Esophagus muscularis mucosa (tissue), 4 donors: ENCODE measurements around the gene JPH3. TPM values are rescaled to one million over a fixed set of nuclear protein-coding genes. Genes with fewer than 3 reads are reported as not detected.

Experiments used
- DNase-seq: peaks from one replicate; pipeline ENCODE4 v3.0.0-alpha.2; 2017; ENCODE audit errors: extremely low spot score
- H3K27ac ChIP-seq, 4 donors: fragments of 200-600 bp; sonication (generic); replicated peaks in 1 of 4; 1 replicate in 3 of 4; 2 replicates in 1 of 4; pipeline ENCODE4 v1.5.1; 2016 to 2019; ENCODE audit warnings: mild to moderate bottlenecking in 1 of 4
- H3K27me3 ChIP-seq, 4 donors: fragments of 200-600 bp; sonication (generic); one replicate each; pipeline versions ENCODE4 v1.5.1 to v1.6.0; 2016 to 2019
- H3K36me3 ChIP-seq, 4 donors: fragments of 200-600 bp; sonication (generic); one replicate each; pipeline ENCODE4 v1.5.1; 2016 to 2019
- H3K4me1 ChIP-seq, 4 donors: fragments of 200-600 bp; sonication (generic); one replicate each; pipeline ENCODE4 v1.5.1; 2016 to 2019
- H3K4me3 ChIP-seq, 4 donors: fragments of 200-600 bp; sonication (generic); 1 replicate in 2 of 4; 2 replicates in 2 of 4; pipeline ENCODE4 v1.5.1; 2016 to 2019; ENCODE audit warnings: mild to moderate bottlenecking in 4 of 4, moderate library complexity in 1 of 4
- H3K9me3 ChIP-seq, 4 donors: fragments of 200-600 bp; sonication (generic); 1 replicate in 3 of 4; 2 replicates in 1 of 4; pipeline ENCODE4 v1.5.1; 2016 to 2019
- EP300 ChIP-seq: sonication (generic); formaldehyde crosslinking; IDR thresholded peaks from one replicate; pipeline ENCODE4 v1.6.1; 2017; ENCODE audit warnings: antibody characterized with exemption
- POLR2A ChIP-seq: fragments of 450-650 bp; IDR thresholded peaks from one replicate; pipeline ENCODE4 v1.6.1; 2017; ENCODE audit warnings: antibody characterized with exemption, moderate library complexity, mild to moderate bottlenecking, low read depth
- POLR2AphosphoS5 ChIP-seq, 2 donors: sonication (generic); formaldehyde crosslinking; IDR thresholded peaks; one replicate each; pipeline ENCODE4 v1.6.1; 2017; ENCODE audit warnings: antibody characterized with exemption in 2 of 2
- WGBS: methylation state at CpG from one replicate; pipeline ENCODE4 v1.1.5; 2018; 5-methylcytosine and 5-hydroxymethylcytosine counted together
- intact Hi-C: fragments of 100-400 bp; cut with DNase I; formaldehyde crosslinking; loops from one replicate; pipeline ENCODE4 v1.15.1; 2023
- total RNA-seq, 4 donors: library from RNA; depleted of rRNA; stranded (reverse); fragments of >200 nt; gene quantifications; one replicate each; pipeline versions ENCODE4 v1.1.0 to v1.2.1, GENCODE V29; 2016
- TF ChIP-seq, protein P1 (sequence below), 3 experiments: fragments of 200-600 bp in 2 of 3; fragments of 450-650 bp in 1 of 3; sonication (generic) in 2 of 3; IDR thresholded peaks; one replicate each; pipeline ENCODE4 v1.5.1; 2017 to 2019; ENCODE audit warnings: antibody characterized with exemption in 3 of 3, mild to moderate bottlenecking in 2 of 3, moderate library complexity in 1 of 3

JPH3 gene
- total RNA-seq, 4 donors from 2014 or later: 0.42 to 2.2 (median 0.54) TPM

- peaks cover 0 to 43% (median 0%) of the 10 kb centered on the region in 4 donors for H3K27me3 ChIP-seq
- no peak overlapping the region for H3K4me3 ChIP-seq
- TF ChIP-seq POLR2A (no peak), EP300 (no peak), POLR2AphosphoS5 (IDR thresholded peaks at IDR 0.05) (no peak)
- TF ChIP-seq, protein P1, sequence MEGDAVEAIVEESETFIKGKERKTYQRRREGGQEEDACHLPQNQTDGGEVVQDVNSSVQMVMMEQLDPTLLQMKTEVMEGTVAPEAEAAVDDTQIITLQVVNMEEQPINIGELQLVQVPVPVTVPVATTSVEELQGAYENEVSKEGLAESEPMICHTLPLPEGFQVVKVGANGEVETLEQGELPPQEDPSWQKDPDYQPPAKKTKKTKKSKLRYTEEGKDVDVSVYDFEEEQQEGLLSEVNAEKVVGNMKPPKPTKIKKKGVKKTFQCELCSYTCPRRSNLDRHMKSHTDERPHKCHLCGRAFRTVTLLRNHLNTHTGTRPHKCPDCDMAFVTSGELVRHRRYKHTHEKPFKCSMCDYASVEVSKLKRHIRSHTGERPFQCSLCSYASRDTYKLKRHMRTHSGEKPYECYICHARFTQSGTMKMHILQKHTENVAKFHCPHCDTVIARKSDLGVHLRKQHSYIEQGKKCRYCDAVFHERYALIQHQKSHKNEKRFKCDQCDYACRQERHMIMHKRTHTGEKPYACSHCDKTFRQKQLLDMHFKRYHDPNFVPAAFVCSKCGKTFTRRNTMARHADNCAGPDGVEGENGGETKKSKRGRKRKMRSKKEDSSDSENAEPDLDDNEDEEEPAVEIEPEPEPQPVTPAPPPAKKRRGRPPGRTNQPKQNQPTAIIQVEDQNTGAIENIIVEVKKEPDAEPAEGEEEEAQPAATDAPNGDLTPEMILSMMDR (IDR thresholded peaks at IDR 0.05): no peak
- H3K27ac ChIP-seq: no peak overlapping the region
- H3K36me3 ChIP-seq: no peaks in the 10 kb centered on the region
- no peaks in the 10 kb centered on the region for H3K9me3 ChIP-seq
- no peaks in the 10 kb centered on the region for H3K4me1 ChIP-seq
- DNase-seq: no peak
- intact Hi-C loops: no loop called here
- WGBS: 89% methylated on average over 14 of the region's 20 CpGs
These were observed 69.5 kb downstream of the JPH3 start for GRCh38 chr16:87671715-87672270.

DNA sequence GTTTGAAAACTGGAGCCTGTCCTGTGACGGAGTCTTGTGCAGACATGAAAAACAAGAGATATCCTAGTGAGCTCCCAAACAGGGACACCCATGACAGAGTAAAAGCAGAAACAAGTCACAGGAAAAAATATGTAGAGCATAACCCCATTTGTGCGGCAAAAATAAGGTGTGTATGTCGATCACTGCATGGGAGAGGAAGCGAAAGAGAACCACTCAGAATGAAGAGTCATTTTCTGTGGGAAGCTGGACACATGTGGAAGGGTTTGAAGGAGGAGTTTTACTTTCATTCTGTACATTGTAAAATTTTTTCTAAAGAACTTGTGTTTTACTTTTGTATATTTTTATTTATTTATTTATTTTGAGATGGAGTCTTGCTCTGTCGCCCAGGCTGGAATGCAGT, 72.1 kb downstream of the JPH3 start:
- Histone ChIP-seq H3K9me3 (no peaks in the 10 kb centered on the region), H3K4me1 (no peaks in the 10 kb centered on the region), H3K36me3 (no peaks in the 10 kb centered on the region), H3K27ac (no peak overlapping the region), H3K27me3 (peaks cover 0 to 30% (median 0%) of the 10 kb centered on the region in 4 donors), H3K4me3 (no peak overlapping the region)
- intact Hi-C loops: no loop called here
- WGBS: 81% methylated on average over 5 of the region's 5 CpGs
- TF ChIP-seq POLR2AphosphoS5 (IDR thresholded peaks at IDR 0.05): no peak
- no peak for TF ChIP-seq POLR2A
- TF ChIP-seq, protein P1 (IDR thresholded peaks at IDR 0.05): no peak
- TF ChIP-seq EP300: no peak
- no peak for DNase-seq

GRCh38 chr16:87675111-87675719, 72.9 kb downstream of the JPH3 start:
- Histone ChIP-seq H3K4me3 (no peak overlapping the region), H3K27ac (no peak overlapping the region)
- DNase-seq: no peak

GRCh38 chr16:87677830-87678229, 75.5 kb downstream of the JPH3 start:
- H3K4me3 ChIP-seq: no peak overlapping the region
- peaks cover 0 to 3% (median 0%) of the 10 kb centered on the region in 4 donors for H3K4me1 ChIP-seq
- no peak overlapping the region for H3K27ac ChIP-seq
- intact Hi-C loops: no loop called here
- TF ChIP-seq EP300 (no peak), POLR2AphosphoS5 (IDR thresholded peaks at IDR 0.05) (no peak), POLR2A (no peak)
- TF ChIP-seq, protein P1 (IDR thresholded peaks at IDR 0.05): no peak
- no peaks in the 10 kb centered on the region for H3K36me3 ChIP-seq
- H3K27me3 ChIP-seq: peaks cover 0 to 35% (median 0%) of the 10 kb centered on the region in 4 donors
- WGBS: 89% methylated on average over 5 of the region's 5 CpGs
- no peak for DNase-seq
- H3K9me3 ChIP-seq: no peaks in the 10 kb centered on the region

More at GRCh38 chr16:87675111-87675719, 72.9 kb downstream of the JPH3 start:
- no peaks in the 10 kb centered on the region for H3K36me3 ChIP-seq
- no peaks in the 10 kb centered on the region for H3K4me1 ChIP-seq
- intact Hi-C loops: no loop called here
- 26% methylated on average over 10 of the region's 15 CpGs for WGBS
- no peaks in the 10 kb centered on the region for H3K9me3 ChIP-seq
- TF ChIP-seq POLR2A: no peak
- TF ChIP-seq, protein P1 (IDR thresholded peaks at IDR 0.05): no peak
- peaks cover 0 to 32% (median 0%) of the 10 kb centered on the region in 4 donors for H3K27me3 ChIP-seq
